Measurements from ENCODE around the gene ZDBF2. TPM values are rescaled to one million over a fixed set of nuclear protein-coding genes. Genes with fewer than 3 reads are reported as not detected.

ZDBF2 gene
- total RNA-seq: 2.7 and 3.5 TPM in 2 replicates

DNA sequence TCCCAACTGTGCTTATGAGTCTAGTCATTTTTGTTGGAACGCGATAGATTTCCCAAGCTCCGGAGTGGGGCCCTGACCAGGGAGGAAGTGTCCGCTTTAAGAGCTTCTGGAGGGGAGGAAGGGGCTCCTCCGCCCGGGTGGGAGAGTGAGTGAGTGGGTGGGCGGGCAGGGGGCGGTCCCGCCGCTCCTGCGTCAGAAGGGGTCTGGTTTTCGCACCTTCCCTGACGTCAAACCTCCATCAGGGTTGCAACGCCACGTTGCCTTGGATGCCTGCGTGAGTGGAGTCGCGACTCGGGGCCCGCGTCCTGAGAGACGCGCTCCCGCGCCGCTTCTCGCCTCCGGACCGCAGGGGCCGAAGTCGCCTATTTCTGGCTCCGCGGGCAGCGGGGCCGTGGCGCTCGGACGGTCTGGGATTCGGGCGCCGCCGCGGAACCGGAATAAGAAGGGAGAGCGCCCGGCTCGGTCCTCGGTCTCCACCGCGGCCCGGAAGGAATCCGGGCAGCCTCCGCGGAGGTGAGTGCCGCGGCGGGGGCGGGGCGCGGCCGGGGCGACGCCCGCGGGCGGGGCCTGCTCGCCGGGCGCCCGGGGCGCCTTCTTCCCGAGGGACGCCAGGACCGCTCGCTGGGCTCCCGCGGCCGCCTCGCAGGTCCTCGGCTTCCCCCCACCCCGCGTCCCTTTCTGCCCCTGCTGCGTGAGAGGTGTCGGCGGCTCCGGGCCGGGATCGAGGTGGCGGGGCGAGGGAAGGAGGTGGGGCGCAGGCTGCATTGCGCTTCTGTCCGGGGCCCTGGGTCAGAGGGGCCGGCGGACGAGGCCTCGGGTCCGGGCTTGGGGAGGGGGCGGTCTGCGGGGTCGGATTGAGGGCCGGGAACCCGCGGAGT lies at the start of gene ZDBF2:
TSS of gene ZDBF2 (plus strand) at position 230 of the 878 bp plus-strand sequence. CDS start 7,187 bp downstream, outside the sequence.

Other genes with a start within 250 kb of the ZDBF2 start
- 2.2 and 3.0 TPM in 2 replicates for gene INO80D, start 188.5 kb upstream of the ZDBF2 start, total RNA-seq
- 111 and 120 TPM in 2 replicates for gene NDUFS1, start 115.2 kb upstream of the ZDBF2 start, total RNA-seq
- gene EEF1B2, start 114.8 kb upstream of the ZDBF2 start, total RNA-seq: 606 and 608 TPM in 2 replicates
- gene ADAM23, start 168.9 kb downstream of the ZDBF2 start, total RNA-seq: 3.4 and 5.5 TPM in 2 replicates

All from bronchus fibroblast of lung (primary cell).